GM12801 (cell line): ENCODE measurements around the gene PDE1C.

ENCODE experiments used
- CTCF ChIP-seq: IDR thresholded peaks from one replicate; pipeline ENCODE4 v1.5.1; 2011; ENCODE audit warnings: control low read depth; ENCODE audit not compliant: insufficient read length; ENCODE audit errors: extremely low read depth

Gene PDE1C

DNA sequence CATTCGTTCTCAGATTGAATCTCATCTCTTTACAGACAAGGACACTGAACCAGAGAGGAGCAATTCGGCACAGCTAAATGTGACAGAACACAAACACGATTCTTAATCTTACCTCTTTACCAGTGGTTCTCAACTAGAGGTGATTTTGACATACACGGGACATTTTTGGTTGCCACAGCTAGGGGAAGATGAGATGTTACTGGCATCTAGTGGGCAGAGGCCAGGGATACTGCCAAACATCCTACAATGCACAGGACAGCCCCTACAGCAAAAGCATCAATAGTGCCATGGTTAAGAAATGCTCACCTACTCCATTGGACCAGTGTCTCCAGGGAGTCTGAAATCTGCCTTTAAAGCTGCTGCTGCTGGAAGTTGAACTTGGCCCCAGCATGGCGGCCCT lies 27.3 kb downstream of the PDE1C start:
- TF ChIP-seq CTCF = no peak

DNA sequence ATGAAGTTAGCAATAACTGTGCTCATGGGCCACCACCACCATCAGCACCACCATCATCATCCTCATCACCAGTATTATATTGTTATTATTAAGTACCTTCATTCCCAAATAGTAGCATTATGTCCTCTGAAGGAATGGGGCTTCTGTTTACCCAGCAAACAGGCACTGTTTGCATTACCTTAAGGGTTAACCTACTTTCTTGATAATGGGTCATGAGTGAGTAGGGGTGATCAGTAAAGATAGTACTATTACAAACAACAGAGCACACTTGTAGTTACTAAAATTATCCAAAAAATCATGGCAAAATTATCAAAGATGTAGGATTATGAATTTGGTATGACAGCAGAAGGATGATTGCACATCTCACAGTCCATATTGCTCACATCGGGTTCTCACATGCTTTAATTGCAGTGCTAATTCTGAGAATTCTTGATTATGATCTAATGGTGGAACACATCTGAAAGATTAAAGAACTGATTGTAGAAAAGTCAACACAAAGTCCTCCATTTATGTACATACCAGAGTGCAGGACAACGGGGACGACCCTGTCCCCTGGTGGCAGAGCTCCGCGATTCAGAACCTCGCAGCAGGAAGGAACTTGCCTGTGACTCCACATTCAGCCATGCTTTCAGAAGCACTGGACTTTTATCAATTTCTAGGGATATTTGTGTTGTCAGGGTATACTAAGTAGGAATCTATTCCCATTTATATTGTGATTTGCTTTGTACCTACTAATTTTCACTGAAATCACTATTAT lies 31.0 kb downstream of the PDE1C start:
- TF ChIP-seq CTCF = no peak

DNA sequence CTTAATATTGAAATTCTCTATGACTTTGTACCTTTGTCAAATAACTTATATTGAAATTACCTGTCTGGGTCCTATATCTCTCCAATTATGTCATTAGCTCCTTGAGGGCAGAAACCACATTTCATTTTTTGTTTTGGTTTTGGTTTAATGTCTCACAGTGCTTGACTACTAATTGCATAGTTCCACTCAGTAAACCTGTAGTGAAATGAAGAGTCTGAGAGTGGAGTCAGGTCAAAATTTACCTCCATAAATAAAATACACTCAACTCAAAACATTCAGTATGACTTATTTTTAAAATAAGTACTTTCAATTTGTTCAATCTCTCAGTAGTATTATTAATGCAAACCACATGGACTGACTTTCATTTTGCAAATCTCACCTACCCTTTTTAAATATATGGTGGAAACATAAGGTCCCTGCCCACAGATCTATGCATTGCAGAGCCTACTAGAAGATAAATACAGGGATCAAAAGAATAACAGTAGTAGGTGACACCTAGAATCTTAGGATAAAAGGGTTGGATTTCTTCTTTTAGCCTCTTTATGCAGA lies 32.5 kb downstream of the PDE1C start:
- TF ChIP-seq CTCF = no peak

DNA sequence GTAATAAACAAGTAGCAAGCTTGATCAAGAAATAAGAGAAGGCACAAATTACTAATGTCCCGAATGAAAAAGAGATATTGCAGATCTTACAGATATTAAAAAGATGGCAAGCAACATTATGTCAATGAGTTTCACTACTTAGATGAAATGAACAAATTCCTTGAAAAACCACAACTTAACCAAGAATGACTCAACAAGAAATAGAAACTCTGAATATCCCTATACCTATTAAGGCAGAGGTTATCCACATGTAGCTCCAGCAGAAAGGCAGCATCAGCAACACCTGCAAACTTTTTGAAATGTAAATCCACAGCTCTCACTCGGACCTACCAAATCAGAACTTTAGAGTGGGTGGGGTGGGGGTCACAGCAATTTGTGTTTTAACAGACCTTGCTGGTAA lies 33.6 kb downstream of the PDE1C start:
- no peak for TF ChIP-seq CTCF

DNA sequence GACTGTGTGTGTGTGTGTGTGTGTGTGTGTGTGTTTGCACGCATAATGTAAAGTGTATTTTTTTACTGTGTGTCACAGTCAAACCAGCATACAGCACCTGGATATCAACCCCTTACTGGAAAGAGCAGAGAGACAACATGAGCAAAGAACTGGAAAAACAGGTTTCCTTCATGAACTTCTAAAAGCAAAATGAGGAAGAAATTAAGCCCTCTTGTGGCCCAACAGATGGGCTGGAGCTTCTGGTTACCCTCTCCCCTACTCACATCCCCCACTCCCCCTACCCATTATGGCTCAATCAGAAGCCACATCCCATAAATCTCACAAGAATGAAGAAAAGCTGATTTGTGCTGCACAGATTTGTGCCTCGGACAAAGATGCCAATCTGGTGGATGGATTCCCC lies 36.2 kb downstream of the PDE1C start:
- no peak for TF ChIP-seq CTCF

DNA sequence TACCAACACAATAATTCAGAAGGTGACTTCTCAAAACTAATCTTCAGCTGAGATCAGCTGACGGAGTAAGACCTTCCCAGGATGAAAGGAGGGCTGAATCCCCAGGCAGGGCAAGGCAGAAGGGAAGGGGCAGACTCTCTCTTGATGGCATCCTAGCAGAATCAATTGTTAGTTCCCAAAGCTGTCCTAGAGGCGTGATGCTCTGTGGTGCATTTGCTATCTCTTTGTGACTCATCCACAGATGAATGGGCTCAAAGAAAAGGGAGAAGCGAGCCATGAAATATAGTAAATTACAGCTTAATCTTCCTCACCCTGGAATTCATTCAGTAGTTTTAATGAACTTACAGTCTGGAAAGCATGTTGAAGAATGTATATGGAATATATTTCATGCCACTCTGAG lies 37.2 kb downstream of the PDE1C start:
- no peak for TF ChIP-seq CTCF

- TF ChIP-seq CTCF = no peak
Observed at GRCh38 chr7:32032211-32032610, 38.0 kb downstream of the PDE1C start.
